Pulmonary artery endothelial cell (primary cell): ENCODE results near the gene PDX1. TPM values are rescaled to one million over a fixed set of nuclear protein-coding genes. Genes with fewer than 3 reads are reported as not detected.

Experiments
- DNase-seq: peaks from one replicate; pipeline ENCODE4 v3.0.0-alpha.2; 2011; ENCODE audit warnings: low read depth, low spot score
- total RNA-seq: library from RNA; depleted of rRNA; stranded (reverse); fragments of >200 nt; gene quantifications from 2 replicates; pipeline ENCODE4 v1.2.3, GENCODE V29; 2014

The PDX1 gene
- total RNA-seq, 1 donor from 2014 or later: not detected

DNA sequence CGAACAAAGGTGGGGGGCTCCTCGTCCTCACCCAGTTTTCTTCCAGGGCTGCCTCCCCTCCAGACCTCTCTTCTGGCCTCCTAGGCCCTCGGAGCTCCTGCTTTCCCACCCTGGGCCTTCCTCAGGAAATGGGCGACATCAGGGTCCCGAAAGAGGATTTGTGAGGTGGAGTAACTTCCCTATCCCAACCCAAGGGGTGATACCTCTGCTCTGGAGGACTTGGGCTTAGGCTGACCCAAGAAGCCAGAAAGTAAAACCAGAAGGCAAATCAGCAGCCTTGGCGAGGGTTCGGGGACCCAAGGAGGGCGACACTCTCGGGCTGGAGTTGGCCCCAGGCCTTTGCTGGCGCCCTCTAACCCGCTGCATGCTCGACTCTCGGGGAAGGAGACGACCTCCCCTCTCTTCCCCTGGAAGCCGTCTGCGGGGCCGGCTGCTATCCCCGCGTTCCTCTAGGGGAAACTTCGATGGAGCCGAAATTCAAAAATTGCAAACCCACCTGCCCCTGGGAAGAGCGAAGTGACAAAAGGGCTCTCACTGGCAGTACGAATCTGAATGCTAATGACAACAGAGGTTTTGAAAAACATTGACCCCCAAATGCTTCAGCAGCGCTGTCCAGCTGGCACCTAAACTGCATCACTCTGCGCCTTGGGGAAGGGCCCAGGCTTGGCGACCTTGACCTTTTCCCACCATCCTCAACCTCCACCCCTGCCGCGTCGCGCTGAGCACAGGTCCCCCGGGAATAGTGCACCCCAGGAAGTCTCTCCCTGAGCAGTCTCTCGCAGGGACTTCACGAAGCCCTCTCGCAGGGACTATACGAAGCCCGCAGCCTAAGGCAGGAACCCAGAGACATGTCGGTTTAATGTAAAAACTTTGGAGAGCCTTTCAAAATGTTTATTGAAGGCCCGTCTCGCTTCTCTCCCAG, 2.4 kb downstream of the PDX1 start:
- DNase-seq: no peak

DNA sequence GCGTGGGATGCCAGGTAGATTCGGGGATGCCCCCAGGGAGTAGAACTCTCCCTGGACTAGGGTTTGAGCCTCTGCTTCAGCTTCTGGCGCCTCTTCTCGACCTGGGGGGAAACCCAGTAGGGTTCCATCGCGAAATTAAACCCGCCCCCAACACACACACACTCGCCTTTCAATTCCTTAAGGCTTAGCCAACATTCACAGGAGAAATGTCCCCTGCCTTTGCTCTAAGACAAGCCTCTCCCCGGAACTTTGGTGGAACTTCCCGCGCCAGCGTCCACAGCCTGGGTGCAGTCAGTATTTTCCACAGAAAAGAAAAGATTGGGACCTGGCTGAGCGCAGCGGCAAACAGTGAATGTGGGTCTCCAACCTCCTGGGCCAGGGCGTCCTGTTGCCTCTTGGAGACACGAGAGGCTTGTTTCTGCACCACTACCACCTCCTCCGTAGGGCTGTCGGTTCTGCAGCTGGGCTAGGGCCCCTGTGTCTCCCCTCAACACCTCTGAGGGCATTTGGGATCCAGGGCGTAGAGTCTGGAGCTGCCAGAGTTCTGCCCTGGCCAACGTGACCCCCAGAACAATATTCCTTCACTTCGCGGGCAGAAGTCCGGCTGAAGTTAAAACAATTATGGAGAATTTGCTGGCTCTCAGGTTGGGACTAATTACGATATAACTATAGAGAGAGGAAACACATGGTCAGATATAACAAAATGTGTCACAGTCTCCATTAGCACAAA, 3.2 kb downstream of the PDX1 start:
- no peak for DNase-seq

DNA sequence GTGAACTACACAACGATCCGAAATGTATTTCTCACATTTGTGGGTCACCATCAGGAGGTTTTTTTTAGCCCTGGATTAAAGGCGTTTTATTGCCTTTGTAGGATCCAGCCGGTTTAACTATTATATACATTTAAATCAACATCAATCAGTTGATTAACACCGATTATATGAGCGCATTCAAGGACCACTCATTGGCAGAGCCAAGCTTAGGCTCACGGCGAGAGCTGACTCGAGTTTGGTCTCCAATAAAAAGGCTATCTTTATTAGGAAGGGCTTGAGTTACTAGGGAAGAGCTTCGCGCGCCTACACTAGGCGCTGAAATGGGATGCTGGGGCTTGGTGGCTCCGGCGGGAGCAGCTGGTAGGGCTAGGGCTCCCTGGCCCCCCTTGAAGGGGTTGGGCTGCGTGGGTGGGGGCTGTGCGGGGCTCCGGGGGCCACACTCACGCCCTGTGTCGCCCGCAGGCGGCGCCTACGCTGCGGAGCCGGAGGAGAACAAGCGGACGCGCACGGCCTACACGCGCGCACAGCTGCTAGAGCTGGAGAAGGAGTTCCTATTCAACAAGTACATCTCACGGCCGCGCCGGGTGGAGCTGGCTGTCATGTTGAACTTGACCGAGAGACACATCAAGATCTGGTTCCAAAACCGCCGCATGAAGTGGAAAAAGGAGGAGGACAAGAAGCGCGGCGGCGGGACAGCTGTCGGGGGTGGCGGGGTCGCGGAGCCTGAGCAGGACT, 4.2 kb downstream of the PDX1 start:
- no peak for DNase-seq

DNA sequence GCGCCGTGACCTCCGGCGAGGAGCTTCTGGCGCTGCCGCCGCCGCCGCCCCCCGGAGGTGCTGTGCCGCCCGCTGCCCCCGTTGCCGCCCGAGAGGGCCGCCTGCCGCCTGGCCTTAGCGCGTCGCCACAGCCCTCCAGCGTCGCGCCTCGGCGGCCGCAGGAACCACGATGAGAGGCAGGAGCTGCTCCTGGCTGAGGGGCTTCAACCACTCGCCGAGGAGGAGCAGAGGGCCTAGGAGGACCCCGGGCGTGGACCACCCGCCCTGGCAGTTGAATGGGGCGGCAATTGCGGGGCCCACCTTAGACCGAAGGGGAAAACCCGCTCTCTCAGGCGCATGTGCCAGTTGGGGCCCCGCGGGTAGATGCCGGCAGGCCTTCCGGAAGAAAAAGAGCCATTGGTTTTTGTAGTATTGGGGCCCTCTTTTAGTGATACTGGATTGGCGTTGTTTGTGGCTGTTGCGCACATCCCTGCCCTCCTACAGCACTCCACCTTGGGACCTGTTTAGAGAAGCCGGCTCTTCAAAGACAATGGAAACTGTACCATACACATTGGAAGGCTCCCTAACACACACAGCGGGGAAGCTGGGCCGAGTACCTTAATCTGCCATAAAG, 4.8 kb downstream of the PDX1 start:
- no peak for DNase-seq

DNA sequence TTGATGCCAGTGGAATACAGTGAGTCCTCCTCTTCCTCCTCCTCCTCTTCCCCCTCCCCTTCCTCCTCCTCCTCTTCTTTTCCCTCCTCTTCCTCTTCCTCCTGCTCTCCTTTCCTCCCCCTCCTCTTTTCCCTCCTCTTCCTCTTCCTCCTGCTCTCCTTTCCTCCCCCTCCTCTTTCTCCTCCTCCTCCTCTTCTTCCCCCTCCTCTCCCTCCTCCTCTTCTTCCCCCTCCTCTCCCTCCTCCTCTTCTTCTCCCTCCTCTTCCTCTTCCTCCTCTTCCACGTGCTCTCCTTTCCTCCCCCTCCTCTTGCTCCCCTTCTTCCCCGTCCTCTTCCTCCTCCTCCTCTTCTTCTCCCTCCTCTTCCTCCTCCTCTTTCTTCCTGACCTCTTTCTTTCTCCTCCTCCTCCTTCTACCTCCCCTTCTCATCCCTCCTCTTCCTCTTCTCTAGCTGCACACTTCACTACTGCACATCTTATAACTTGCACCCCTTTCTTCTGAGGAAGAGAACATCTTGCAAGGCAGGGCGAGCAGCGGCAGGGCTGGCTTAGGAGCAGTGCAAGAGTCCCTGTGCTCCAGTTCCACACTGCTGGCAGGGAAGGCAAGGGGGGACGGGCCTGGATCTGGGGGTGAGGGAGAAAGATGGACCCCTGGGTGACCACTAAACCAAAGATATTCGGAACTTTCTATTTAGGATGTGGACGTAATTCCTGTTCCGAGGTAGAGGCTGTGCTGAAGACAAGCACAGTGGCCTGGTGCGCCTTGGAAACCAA, 5.6 kb downstream of the PDX1 start:
- DNase-seq: no peak

DNA sequence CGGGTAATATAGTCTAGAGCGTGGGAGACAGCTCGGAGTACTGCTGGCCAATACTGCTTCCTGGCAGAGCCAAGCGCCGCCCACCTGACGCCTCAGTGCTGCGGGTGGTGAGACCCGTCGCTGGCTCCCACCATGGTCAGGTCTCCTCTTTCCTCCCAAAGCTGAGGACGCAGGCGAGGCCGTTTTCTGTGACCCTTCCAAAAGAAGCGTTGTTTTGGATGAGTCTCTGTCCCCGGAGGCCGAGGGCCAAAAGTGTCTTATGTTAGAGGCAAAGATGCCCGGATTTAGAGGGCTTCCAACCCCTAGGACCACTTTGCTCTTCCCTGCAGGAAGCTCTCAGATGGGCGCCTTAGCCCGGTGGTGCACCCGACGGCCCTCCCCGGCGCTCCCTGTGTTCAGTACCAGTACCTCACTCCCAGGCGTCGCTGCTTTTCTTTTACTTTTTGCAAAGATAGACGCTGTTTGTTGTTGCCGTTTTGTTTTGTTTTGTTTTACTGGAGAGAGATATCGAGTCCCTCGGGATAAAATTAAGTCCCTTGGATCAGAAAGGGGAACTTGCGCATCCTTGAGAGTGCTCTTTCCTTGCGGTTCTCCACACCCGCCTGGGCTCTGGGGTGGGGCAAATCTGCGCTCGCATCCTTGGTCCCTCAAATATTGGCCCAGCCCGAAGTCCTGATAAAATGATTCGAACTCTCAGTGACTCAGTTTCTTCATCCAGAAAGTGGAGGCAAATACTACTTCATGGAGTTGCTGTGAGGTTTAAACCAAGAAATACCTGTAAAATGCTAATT, 7.0 kb downstream of the PDX1 start:
- no peak for DNase-seq

DNA sequence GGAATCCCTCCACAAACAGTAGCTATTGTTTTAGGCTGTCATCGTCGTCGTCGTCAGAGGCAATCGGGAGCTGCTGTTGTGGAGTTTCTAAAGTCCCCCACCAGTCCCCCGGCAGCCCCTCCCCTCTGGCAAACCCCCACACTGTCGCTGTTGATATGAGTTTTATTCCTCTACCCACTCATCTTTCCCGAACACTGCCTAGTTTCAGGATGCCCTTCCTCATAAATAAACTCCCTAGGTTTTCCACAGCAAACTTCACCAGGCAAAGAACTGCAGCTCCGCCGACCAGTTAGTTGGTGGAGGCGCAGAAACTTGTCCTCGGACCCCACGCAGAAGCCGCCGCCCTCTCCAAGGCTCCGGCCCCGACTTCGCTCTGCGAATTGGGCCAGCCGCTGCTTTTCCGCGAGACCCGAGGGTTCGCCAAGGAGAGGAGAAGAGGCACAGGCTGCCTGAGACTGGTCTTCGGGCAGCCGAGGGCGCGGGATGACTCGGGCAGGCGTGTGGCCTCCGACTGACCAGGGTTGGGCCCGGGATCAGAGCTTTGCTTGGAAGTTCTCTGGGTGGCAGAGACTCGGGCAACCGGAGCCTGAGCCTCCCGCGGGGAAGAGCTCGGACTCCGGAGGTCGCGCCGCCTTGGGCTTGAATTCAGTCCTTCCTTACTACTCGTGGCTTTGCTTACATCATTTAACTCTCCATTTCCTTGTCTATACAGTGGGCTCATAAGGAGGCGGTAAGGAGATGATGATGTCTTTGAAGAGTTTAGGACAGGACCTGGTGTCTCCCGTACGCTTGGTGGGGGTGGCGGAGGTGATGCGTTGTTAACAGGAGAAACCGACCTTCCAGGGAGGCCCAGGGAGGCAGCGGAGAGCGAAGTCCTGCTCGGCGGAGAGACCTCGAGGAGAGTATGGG, 7.9 kb downstream of the PDX1 start:
- DNase-seq: no peak

DNA sequence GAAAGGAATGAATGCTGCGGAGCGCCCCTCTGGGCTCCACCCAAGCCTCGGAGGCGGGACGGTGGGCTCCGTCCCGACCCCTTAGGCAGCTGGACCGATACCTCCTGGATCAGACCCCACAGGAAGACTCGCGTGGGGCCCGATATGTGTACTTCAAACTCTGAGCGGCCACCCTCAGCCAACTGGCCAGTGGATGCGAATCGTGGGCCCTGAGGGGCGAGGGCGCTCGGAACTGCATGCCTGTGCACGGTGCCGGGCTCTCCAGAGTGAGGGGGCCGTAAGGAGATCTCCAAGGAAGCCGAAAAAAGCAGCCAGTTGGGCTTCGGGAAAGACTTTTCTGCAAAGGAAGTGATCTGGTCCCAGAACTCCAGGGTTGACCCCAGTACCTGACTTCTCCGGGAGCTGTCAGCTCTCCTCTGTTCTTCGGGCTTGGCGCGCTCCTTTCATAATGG, 8.6 kb downstream of the PDX1 start:
- DNase-seq: no peak

DNA sequence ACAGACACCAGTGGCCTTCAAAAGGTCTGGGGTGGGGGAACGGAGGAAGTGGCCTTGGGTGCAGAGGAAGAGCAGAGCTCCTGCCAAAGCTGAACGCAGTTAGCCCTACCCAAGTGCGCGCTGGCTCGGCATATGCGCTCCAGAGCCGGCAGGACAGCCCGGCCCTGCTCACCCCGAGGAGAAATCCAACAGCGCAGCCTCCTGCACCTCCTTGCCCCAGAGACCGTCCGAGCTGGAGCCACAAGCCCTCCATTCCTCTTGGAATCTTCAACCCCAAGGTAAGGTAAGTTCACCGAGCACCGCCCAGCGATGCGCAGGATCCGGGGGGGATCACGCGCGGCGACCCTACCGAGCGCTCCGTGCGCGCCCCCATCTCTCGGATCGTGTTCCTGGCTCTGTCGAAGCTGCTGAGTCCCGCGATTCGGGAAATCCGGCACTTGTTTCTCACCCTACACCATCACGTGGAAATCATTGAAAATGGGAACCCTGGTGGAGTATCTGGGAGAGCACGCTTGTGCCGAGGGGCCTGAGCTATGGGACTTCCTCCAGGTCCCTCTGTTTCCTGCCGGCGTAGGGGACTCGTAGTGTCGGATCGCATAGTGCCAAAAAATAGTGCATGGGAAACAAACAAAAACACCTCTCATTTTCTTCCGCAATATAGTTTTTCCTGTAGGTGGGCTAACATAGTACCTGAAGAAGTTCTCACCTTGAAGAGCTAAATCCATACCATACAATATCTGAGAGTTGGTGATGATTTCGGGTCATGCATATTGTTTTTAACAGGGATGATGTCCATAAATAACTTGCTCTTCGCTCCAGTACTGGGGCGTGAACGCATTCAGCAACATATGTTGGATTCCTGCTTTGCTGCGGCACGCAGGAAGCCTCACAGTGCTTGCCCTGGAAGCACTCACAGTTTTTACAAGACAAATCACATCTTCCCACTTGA, 9.3 kb downstream of the PDX1 start:
- DNase-seq: no peak

DNA sequence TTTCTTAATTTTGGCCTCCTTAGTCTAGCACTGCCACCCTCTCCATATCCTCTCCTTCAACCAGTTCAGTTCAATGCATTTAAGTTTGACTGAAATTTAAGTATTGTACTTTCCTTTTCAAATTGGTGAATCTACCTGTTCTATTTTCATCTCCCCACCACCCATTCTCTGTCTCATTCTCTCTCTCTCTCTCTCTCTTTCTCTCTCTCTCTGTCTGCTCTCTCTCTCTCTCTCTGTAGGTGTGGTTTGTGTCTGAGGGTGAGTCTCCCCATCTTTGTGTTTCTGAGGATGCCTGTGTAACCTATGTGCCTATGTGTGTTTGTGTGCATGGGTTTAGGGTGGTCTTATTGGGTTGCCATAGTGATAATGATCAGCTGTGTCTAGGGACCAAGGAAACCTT, 10.1 kb downstream of the PDX1 start:
- DNase-seq: no peak

DNA sequence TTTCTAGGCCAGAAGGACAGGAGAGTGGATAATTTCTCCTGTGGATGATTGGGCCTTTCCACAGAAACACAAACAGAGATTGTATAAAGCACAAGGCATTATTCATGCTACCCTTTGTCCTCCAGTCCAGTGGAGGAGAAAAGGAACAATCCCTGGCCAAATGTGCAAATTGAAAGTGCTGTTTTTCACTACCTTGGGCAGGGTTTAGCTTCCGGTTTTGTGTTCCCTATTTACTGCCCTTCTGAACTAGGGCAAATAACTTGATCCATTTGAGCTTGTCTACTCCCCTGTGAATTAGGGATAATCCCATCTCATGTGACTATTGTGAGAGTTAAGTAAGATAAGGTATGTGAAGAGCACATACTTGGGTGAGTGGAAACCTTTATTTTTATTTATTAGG, 13.3 kb downstream of the PDX1 start:
- DNase-seq: no peak

DNA sequence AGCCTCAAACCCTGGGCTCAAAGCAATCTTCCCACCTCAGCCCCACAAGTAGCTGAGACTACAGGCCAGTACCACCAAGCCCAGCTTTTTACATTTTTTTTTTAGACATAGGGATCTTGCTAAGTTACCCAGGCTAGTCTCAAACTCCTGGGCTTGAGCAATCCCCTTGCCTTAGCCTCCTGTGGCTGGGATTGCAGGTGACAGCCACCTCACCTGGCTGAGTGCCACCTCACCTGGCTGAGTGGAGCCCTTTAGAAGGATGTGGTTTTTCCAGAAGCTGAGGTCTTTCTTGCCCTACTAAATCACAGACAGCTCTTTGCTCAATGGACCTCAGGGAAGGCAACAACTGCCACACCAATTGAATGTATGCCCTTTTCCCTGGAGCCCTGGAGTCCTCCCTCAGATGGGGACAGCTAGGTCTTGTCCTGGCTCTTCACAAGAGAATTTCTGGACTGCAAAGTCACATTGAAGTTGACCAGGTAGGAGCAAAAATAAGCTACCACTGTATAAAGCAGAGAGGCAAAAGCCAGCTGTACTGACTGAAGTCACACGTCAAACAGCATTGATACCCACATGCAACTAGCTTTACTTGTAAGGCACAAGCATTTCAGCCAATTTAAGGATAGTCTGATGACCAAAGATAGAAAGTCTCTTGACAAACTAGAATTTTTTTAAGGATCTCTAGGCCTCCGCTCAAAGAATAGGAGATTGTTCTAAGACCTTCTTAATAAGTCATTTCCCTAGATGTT, 14.0 kb downstream of the PDX1 start:
- no peak for DNase-seq

DNA sequence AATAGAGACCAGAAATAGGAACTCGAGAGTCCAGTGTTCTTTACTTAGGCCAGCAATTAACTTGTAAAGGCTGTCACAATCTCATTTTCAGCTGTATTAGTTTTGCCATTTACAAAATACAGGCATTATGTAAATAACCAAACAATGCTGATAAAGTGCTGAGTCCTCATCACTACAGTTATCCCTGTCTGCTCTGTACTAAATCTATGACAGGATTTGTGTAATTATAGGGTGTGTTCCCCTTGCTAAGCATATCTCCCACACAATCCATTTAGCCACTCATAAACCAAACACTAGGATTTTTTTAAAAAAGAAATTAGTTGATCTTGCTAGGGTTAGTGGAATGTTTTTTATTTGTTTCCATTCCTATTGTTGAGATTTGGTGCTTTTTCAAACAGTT, 23.2 kb downstream of the PDX1 start:
- DNase-seq: no peak

DNA sequence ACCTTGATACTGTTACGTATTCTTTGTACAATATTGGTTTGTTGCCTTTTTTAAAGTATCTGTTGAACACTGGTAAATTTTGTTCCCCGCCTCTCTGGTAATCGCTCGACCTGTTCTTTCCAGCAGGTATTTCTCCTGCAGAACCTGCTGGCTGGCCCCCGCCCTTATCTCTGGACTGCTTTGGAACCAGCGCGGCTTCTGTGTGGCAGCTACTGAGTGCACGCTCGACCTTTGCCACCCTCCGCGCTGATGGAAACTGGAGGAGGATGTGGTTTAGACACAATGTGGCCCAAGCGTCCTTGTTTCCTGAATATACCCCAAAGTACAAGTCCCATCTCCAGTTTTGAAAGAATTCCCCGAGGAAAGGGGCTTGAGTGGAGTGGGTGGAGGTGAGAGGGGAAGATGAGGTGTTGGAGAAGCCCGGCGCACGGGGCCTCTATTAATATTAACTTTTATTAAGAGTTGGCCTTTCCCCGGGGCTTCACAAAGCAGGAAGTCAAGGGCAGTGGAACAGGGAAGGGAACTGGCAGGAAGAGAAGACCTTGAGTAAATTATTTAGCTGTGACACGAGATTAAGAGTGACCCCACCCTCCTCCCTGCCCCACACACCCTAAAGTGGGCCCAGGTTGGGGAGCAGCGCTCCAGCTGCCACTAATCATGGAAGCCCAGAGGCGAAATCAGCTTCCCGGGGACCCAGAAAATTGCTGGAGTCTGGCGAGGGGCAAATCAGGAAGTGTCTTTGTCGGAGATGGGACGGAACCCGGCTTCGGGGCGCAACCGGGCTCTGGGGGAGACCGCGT, 33.3 kb downstream of the PDX1 start:
- no peak for DNase-seq

DNA sequence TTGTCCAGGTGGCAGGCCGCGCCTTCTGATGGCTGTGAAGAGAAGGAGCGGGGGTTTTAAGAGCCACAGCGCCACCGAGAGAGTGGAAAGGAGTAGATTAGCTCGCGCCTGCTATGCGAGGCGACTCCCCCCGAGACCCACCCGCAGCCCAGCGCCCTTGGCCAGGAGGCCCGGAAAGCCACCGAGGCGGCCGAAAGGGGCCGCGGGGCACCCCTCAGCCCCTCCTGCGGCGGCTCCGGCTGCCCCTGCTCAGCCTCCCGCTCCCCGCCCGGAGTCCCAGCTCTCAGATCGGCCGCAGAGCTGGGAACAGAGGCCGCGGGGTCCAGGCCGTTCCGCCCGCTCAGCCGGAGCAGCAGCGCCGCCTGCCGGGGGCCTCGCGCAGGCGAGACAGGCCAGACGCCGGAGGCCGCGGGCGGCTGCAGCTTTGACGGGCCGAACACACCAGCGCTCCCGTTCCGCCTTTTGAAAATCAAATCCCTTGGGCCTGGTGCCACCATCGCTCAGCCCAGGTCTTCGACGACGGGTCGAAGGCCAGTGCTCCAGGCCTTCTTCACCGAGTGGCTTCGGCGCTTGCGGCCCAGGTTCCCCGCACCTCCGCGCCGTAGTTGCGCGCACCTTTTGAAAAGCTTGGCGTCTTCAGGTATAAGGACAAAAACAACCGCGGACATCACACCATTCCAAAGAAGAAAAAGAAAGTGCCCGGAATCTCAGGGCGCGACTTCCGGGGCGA, 34.0 kb downstream of the PDX1 start:
- DNase-seq: peak; percentile 13
